Dermis blood vessel endothelial cell (primary cell): ENCODE measurements around the gene IL22RA2. TPM values are rescaled to one million over a fixed set of nuclear protein-coding genes. Genes with fewer than 3 reads are reported as not detected.
"Not testable (repeated sequence)": the region's sequence is repeated elsewhere in the genome, so short reads cannot be mapped to it uniquely, and the experiment has no call there.

ENCODE experiments used
- DNase-seq: peaks from one replicate; pipeline ENCODE4 v3.0.0; 2010
- total RNA-seq: library from RNA; depleted of rRNA; stranded (reverse); fragments of >200 nt; gene quantifications from 2 replicates; pipeline ENCODE4 v1.2.3, GENCODE V29; 2014

Gene IL22RA2
- total RNA-seq, 1 donor from 2014 or later, result not detected

- no peak for DNase-seq
Observed at GRCh38 chr6:137121401-137121997, 51.9 kb downstream of the IL22RA2 start.

GRCh38 chr6:137120748-137121147, 52.7 kb downstream of the IL22RA2 start:
- DNase-seq, result no peak

GRCh38 chr6:137119196-137120104, 54.0 kb downstream of the IL22RA2 start:
- no peak for DNase-seq

GRCh38 chr6:137117581-137117980, 55.9 kb downstream of the IL22RA2 start:
- DNase-seq, result no peak

GRCh38 chr6:137116807-137117206, 56.6 kb downstream of the IL22RA2 start:
- no peak for DNase-seq

GRCh38 chr6:137115658-137116057, 57.8 kb downstream of the IL22RA2 start:
- peak; percentile 36 for DNase-seq

- no peak for DNase-seq
Observed at GRCh38 chr6:137112067-137112355, 61.4 kb downstream of the IL22RA2 start.

GRCh38 chr6:137111296-137112066, 62.0 kb downstream of the IL22RA2 start:
- DNase-seq, result no peak

GRCh38 chr6:137107767-137108105, 65.7 kb downstream of the IL22RA2 start:
- DNase-seq, result no peak

- not testable (repeated sequence) for DNase-seq
Observed at GRCh38 chr6:137107047-137107766, 66.2 kb downstream of the IL22RA2 start.

GRCh38 chr6:137106183-137106582, 67.3 kb downstream of the IL22RA2 start:
- no peak for DNase-seq

- DNase-seq, result no peak
Observed at GRCh38 chr6:137105375-137105774, 68.1 kb downstream of the IL22RA2 start.

- DNase-seq, result no peak
Observed at GRCh38 chr6:137104926-137105325, 68.5 kb downstream of the IL22RA2 start.

GRCh38 chr6:137102851-137103492, 70.5 kb downstream of the IL22RA2 start:
- DNase-seq, result no peak

GRCh38 chr6:137102050-137102848, 71.2 kb downstream of the IL22RA2 start:
- no peak for DNase-seq

GRCh38 chr6:137099689-137100403, 73.6 kb downstream of the IL22RA2 start:
- DNase-seq, result no peak

GRCh38 chr6:137097526-137097925, 75.9 kb downstream of the IL22RA2 start:
- DNase-seq, result no peak

- DNase-seq, result no peak
Observed at GRCh38 chr6:137097057-137097456, 76.4 kb downstream of the IL22RA2 start.

- no peak for DNase-seq
Observed at GRCh38 chr6:137095651-137096238, 77.7 kb downstream of the IL22RA2 start.

GRCh38 chr6:137095093-137095492, 78.4 kb downstream of the IL22RA2 start:
- DNase-seq, result no peak
